Osteoblast (primary cell): ENCODE data around the gene SLC48A1. TPM values are rescaled to one million over a fixed set of nuclear protein-coding genes. Genes with fewer than 3 reads are reported as not detected.

Experiments used
- DNase-seq: peaks from one replicate; pipeline ENCODE4 v3.0.0; 2011; ENCODE audit warnings: low spot score, mixed read lengths; ENCODE audit not compliant: insufficient read length; ENCODE audit errors: missing footprints
- H2AFZ ChIP-seq: 2 replicates; pipeline ENCODE4 v1.6.0; 2011; ENCODE audit warnings: mild to moderate bottlenecking, low read length
- H3K27ac ChIP-seq: 2 replicates; pipeline ENCODE4 v1.5.1; 2011; ENCODE audit warnings: mild to moderate bottlenecking, low read depth, low read length, moderate library complexity
- H3K27me3 ChIP-seq: 2 replicates; pipeline ENCODE4 v1.6.0; 2012; ENCODE audit warnings: mild to moderate bottlenecking, control low read depth, inconsistent platforms, low read length, moderate library complexity; ENCODE audit not compliant: insufficient read depth
- H3K36me3 ChIP-seq: 2 replicates; pipeline ENCODE4 v1.5.1; 2011; ENCODE audit warnings: mild to moderate bottlenecking, low read length, control low read depth, moderate library complexity; ENCODE audit not compliant: insufficient read depth
- H3K4me1 ChIP-seq: 2 replicates; pipeline ENCODE4 v1.5.1; 2011; ENCODE audit warnings: mild to moderate bottlenecking, low read length, control low read depth, moderate library complexity; ENCODE audit not compliant: insufficient read depth
- H3K4me2 ChIP-seq: 2 replicates; pipeline ENCODE4 v1.6.0; 2011; ENCODE audit warnings: mild to moderate bottlenecking, low read length; ENCODE audit not compliant: insufficient read depth
- H3K4me3 ChIP-seq: fragments of 200-600 bp; sonication (generic); 3 replicates; pipeline ENCODE4 v1.5.1; 2012; ENCODE audit warnings: mild to moderate bottlenecking, low read length, inconsistent platforms; ENCODE audit not compliant: insufficient read depth
- H3K79me2 ChIP-seq: 2 replicates; pipeline ENCODE4 v1.6.0; 2012; ENCODE audit warnings: mild to moderate bottlenecking, low read length, control low read depth, inconsistent platforms; ENCODE audit not compliant: insufficient read depth
- H3K9me3 ChIP-seq: 2 replicates; pipeline ENCODE4 v1.5.1; 2011; ENCODE audit warnings: low read depth, low read length, control low read depth
- H4K20me1 ChIP-seq: 2 replicates; pipeline ENCODE4 v1.6.0; 2012; ENCODE audit warnings: mild to moderate bottlenecking, low read length, control low read depth; ENCODE audit not compliant: insufficient read depth
- CTCF ChIP-seq: IDR thresholded peaks from 2 replicates; pipeline ENCODE4 v1.5.1; 2011; ENCODE audit warnings: mild to moderate bottlenecking, low read depth, low read length, moderate library complexity; ENCODE audit errors: extremely low read depth
- total RNA-seq: library from RNA; depleted of rRNA; stranded (reverse); fragments of >200 nt; gene quantifications from 2 replicates; pipeline ENCODE4 v1.2.3, GENCODE V29; 2012

The SLC48A1 gene
- total RNA-seq, 1 donor = 19.2 TPM

DNA sequence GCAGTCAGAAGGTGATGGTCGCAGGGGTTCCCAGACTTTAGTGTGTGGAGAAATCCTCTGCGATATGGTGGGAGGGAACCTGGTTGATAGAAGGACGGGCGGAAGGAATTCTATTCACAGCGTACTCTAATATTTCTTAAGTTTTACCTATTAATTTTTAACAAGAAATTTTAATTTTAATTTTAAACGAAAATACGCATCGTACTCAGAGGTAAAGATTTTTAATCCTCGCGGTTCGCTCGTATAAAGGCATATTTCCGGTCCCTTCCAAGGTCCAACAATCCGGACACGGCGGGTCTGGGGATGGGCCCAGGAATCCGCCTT is 338 bp upstream of the SLC48A1 start:
- Histone ChIP-seq H4K20me1 (no peaks in the 10 kb centered on the region), H3K4me1 (peaks cover 49% of the 10 kb centered on the region), H3K79me2 (peaks cover 14% of the 10 kb centered on the region), H2AFZ (peak overlapping the region; percentile 23), H3K9me3 (no peaks in the 10 kb centered on the region), H3K27me3 (no peaks in the 10 kb centered on the region), H3K4me2 (peak overlapping the region; percentile 77), H3K4me3 (peak overlapping the region; percentile 80), H3K27ac (no peak overlapping the region), H3K36me3 (no peaks in the 10 kb centered on the region)
- DNase-seq = no peak
- no peak for TF ChIP-seq CTCF

DNA sequence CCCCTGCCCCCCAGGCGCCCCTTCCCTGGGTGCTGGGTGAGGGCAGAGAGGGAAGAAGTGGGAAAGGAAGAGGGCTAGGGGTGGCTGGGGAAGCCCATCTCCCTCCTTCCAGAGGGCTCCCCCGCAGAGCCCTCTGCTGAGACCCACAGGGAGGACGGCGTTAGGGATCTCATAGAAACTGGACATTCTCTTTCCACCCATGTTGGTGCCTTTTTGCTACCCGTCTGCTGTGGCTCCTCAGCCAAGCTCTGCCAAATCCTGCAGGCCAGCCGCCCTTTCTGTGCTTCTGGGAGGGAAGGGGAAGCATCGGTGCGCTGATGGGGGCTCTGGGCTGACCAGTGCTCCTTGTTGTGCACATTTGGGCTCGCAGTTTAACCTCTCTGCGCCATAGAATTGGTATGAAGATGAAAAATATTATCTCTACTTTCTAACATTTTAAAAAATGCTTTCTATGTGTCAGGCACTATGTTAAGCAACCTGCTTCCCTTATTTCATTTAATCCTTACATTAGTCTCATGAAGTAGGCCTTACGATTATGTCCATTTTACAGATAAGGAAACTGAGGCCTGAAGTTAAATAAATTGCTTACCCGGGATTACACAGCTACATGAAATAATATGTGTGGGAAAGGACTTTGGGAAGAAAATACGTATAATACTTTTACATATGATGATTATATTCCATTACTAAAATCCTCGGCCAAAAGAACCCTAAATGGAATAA is 981 bp downstream of the SLC48A1 start:
- peak; percentile 91 for DNase-seq

DNA sequence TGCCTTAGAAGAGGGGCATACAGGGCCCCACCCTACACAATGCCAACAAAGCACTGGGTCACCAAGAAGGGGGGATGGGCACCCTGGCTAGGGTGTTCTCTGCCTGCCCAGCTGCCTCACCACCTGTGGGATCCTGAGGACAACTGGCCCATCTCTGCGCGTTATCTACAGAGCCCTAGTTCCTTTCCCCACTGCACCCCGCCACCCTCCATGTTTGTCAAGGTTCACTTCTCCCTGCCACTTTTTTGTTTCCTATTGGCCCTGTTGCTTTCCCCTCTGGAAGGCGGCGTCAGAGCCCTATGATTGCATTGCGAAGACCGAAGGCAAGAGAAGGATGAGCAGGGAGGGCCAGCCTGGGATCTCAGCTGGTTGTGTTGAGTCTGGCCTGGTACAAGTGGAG is 1.6 kb downstream of the SLC48A1 start:
- Histone ChIP-seq H3K4me3 (no peak overlapping the region), H3K9me3 (no peaks in the 10 kb centered on the region), H3K4me1 (peaks cover 48% of the 10 kb centered on the region), H3K79me2 (peaks cover 14% of the 10 kb centered on the region), H3K4me2 (no peak overlapping the region), H4K20me1 (no peaks in the 10 kb centered on the region), H2AFZ (no peak overlapping the region), H3K27me3 (no peaks in the 10 kb centered on the region), H3K36me3 (no peaks in the 10 kb centered on the region), H3K27ac (peak overlapping the region; percentile 62)
- peak; percentile 83 for DNase-seq
- TF ChIP-seq CTCF = no peak

More for the DNA sequence above, 981 bp downstream of the SLC48A1 start:
- Histone ChIP-seq H3K9me3 (no peaks in the 10 kb centered on the region), H3K36me3 (no peaks in the 10 kb centered on the region), H3K4me1 (peaks cover 48% of the 10 kb centered on the region), H4K20me1 (no peaks in the 10 kb centered on the region), H3K27me3 (no peaks in the 10 kb centered on the region), H3K4me2 (peak overlapping the region; percentile 87), H3K27ac (no peak overlapping the region), H3K4me3 (peak overlapping the region; percentile 80), H3K79me2 (peaks cover 14% of the 10 kb centered on the region), H2AFZ (no peak overlapping the region)
- TF ChIP-seq CTCF = no peak

DNA sequence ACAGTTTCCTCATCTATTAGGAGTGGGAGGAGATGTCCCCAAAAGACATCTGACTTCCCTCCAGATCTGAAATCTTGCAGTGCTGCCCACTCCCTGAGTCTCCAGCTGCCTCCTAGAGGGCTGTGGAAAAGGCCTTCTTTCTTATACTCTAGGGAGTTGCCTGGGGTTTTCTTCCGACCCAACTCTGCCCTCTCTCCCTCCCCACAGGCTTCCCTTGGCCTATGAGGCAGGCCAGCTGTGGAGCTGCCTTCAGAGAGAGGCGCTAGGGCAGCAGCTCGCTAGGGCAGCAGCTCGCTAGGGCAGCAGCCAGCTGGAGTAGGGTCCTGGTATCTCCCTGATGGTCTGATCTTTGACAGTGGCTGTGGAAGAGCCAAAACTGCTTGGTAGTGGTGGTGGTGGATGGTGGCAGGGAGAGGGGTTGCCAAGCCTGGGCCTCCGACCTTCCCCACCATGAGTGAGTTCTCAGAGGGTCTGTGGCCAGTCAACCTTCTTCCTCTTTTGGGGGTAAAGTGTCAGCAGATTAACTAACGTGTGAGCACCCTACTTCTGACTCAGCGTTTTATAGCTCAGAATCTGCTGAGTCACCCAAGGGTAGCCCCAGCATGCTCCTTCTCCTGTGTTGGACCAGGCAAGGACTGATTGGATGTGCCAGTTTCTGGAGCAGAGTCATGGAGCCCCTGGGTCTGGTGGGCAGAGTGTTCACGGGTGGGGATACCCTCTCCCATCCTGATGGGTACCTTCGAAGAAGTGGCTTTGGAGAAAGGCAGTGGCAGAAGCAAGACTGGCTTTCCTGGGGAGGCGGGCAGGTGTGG is 2.3 kb downstream of the SLC48A1 start:
- no peaks in the 10 kb centered on the region for H4K20me1 ChIP-seq
- H3K9me3 ChIP-seq = no peaks in the 10 kb centered on the region
- no peak overlapping the region for H3K4me2 ChIP-seq
- peaks cover 45% of the 10 kb centered on the region for H3K4me1 ChIP-seq
- peak overlapping the region; percentile 62 for H3K27ac ChIP-seq
- peak; percentile 90 for DNase-seq
- H3K4me3 ChIP-seq = no peak overlapping the region
- no peak overlapping the region for H2AFZ ChIP-seq
- no peaks in the 10 kb centered on the region for H3K27me3 ChIP-seq
- no peaks in the 10 kb centered on the region for H3K36me3 ChIP-seq
- no peak for TF ChIP-seq CTCF
- H3K79me2 ChIP-seq = peaks cover 14% of the 10 kb centered on the region
